Pancreas (tissue), 10 donors: ENCODE data around the gene FAM161B. TPM values are rescaled to one million over a fixed set of nuclear protein-coding genes. Genes with fewer than 3 reads are reported as not detected.

Experiments
- ATAC-seq, 4 donors: fragments of 200-7000 bp; cut with Tn5 transposase; one replicate each; pipeline versions ENCODE4 v1.8.0 to v1.9.1; 2020; ENCODE audit warnings: mild to moderate bottlenecking in 4 of 4, moderate library complexity in 4 of 4
- DNase-seq, 6 donors: peaks; one replicate each; pipeline ENCODE4 v3.0.0-alpha.2; 2020
- FAIRE-seq: peaks from 2 replicates; lab custom pipeline; 2012; peaks lifted over from hg19 to GRCh38; lab: Jason Lieb, UNC
- H3K27ac ChIP-seq, 4 donors: fragments of 200-600 bp; sonication (generic); 1 replicate in 3 of 4; 2 replicates in 1 of 4; pipeline versions ENCODE4 v1.5.0 to v1.8.0; 2020
- H3K27me3 ChIP-seq, 4 donors: fragments of 200-600 bp; one replicate each; pipeline ENCODE4 v1.8.0; 2021
- H3K36me3 ChIP-seq, 3 donors: fragments of 200-600 bp; sonication (generic) in 1 of 3; one replicate each; pipeline versions ENCODE4 v1.5.0 to v1.8.0; 2020 to 2021
- H3K4me1 ChIP-seq, 3 donors: fragments of 200-600 bp; one replicate each; pipeline ENCODE4 v1.8.0; 2021
- H3K4me3 ChIP-seq, 4 donors: fragments of 200-600 bp; sonication (generic) in 2 of 4; one replicate each; pipeline versions ENCODE4 v1.5.0 to v1.8.0; 2020 to 2021
- H3K9me3 ChIP-seq, 4 donors: fragments of 200-600 bp; one replicate each; pipeline ENCODE4 v1.8.0; 2021
- CTCF ChIP-seq, 4 donors: fragments of 200-600 bp; sonication (generic) in 3 of 4; IDR thresholded peaks; one replicate each; pipeline versions ENCODE4 v1.5.0 to v1.8.0; 2021; ENCODE audit warnings: antibody characterized with exemption in 4 of 4
- WGBS, 2 donors: extraction: QIAGEN DNeasy Blood & Tissue Kit; methylation state at CpG; one replicate each; pipeline ENCODE4 v1.1.7; 2013; 5-methylcytosine and 5-hydroxymethylcytosine counted together
- intact Hi-C, 3 donors: fragments of 100-400 bp; cut with DNase I; formaldehyde crosslinking; loops; one replicate each; pipeline versions ENCODE4 v1.11.1 to v1.14.2; 2022
- polyA plus RNA-seq, 2 donors: library from polyadenylated mRNA; stranded (reverse); fragments of 200-250 nt; gene quantifications; one replicate each; pipeline ENCODE4 v1.2.3, GENCODE V29; 2013
- total RNA-seq, 6 donors: library from RNA; stranded (reverse); fragmentation: NEBNext Ultra II Directional in 4 of 6; extraction: Animal tissue kit (Norgen Biotek cat#: 25700) in 4 of 6; gene quantifications; one replicate each; pipeline versions ENCODE4 v1.2.1 to v1.2.4, GENCODE V29; 2021 to 2023
- donor health status: healthy with polysubstance abuse.
- donor health status: DM: no; HTN: no; CAD: no; lungs with moderate emphysema.
- donor health status: DM: no; HTN: no; CAD: no.
- donor health status: control.
- donor health status: control.
- donor health status: Bipolar disorder and iron deficiency.
- donor health status: DM: yes; HTN: yes; CAD: no.
- donor health status: DM: no; HTN: no; CAD: no.
- donor health status: DM: no; HTN: no; CAD: no.
- donor health status: DM: yes; HTN: yes; CAD: no.

FAM161B gene
- total and polyA plus RNA-seq, 8 donors, result 0.97 to 2.0 (median 1.4) TPM

GRCh38 chr14:73961192-73961591, 11.3 kb upstream of the FAM161B start:
- ATAC-seq, result peak in 1 of 4 donors; percentile 24
- peaks cover 0 to 43% (median 22%) of the 10 kb centered on the region in 3 donors for H3K36me3 ChIP-seq
- 93 to 96% methylated on average over 12 of the region's 12 CpGs for WGBS, 2 donors
- no peak overlapping the region for H3K27ac ChIP-seq
- no peaks in the 10 kb centered on the region for H3K4me1 ChIP-seq
- no peaks in the 10 kb centered on the region for H3K9me3 ChIP-seq
- no peak for TF ChIP-seq CTCF (IDR thresholded peaks at IDR 0.05)
- H3K4me3 ChIP-seq, result no peak overlapping the region
- DNase-seq, result no peak
- intact Hi-C loops, result no loop called here
- no peak for FAIRE-seq
- no peaks in the 10 kb centered on the region for H3K27me3 ChIP-seq

- H3K4me3 ChIP-seq, result no peak overlapping the region
- H3K27me3 ChIP-seq, result no peaks in the 10 kb centered on the region
- TF ChIP-seq CTCF (IDR thresholded peaks at IDR 0.05), result no peak
- ATAC-seq (no peak), FAIRE-seq (no peak), DNase-seq (no peak)
- intact Hi-C loops, result no loop called here
- no peak overlapping the region for H3K27ac ChIP-seq
- no peaks in the 10 kb centered on the region for H3K4me1 ChIP-seq
- H3K9me3 ChIP-seq, result no peaks in the 10 kb centered on the region
- H3K36me3 ChIP-seq, result peaks cover 0 to 61% (median 33%) of the 10 kb centered on the region in 3 donors
Measured at GRCh38 chr14:73958591-73958990, 8.7 kb upstream of the FAM161B start.

DNA sequence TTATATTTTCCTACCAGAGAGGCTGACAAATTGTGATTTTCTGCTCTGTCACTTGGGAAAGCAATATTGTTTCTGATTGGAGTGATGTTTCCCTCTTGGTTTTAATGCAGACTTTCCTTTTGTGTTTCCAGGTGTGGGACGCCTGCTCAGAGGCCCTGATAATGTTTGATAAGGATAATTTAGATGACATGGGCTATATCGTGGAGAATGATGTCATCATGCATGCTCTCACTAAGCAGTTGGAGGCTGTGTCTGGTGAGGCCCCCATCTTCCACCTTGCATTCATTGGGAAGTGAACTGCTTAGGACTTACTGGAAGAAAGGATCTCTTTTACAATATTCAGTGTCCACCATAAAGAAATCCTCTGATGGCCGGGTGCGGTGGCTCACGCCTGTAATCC, 5.8 kb upstream of the FAM161B start:
- peaks cover 0 to 40% (median 28%) of the 10 kb centered on the region in 3 donors for H3K36me3 ChIP-seq
- no peaks in the 10 kb centered on the region for H3K4me1 ChIP-seq
- no peaks in the 10 kb centered on the region for H3K9me3 ChIP-seq
- no peak for TF ChIP-seq CTCF (IDR thresholded peaks at IDR 0.05)
- DNase-seq (no peak), FAIRE-seq (no peak), ATAC-seq (no peak)
- intact Hi-C loops, result no loop called here
- WGBS, 2 donors, result 88 to 89% methylated on average over 5 of the region's 5 CpGs
- no peak overlapping the region for H3K4me3 ChIP-seq
- H3K27me3 ChIP-seq, result no peaks in the 10 kb centered on the region
- H3K27ac ChIP-seq, result no peak overlapping the region

DNA sequence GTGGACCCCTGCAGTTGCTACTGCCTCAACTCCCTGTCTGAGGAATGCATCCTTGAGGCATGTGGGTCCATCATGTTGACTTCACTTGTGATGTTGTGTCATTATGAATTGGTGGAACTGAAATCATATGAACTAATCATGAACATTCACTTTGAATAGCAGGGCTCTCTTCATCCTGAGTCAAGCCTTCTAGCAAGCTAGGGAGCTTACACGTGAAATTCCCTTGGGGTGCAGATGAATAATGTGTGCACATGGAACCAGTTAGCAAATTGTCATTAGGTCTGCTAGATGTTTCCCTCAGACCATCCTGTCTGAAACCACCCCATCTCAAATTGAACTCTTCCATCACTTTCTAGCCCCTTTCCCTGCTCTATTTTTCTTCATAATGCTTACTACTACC, 3.8 kb upstream of the FAM161B start:
- H3K9me3 ChIP-seq, result no peaks in the 10 kb centered on the region
- intact Hi-C loops, result no loop called here
- H3K27me3 ChIP-seq, result no peaks in the 10 kb centered on the region
- TF ChIP-seq CTCF (IDR thresholded peaks at IDR 0.05), result no peak
- ATAC-seq (no peak), FAIRE-seq (no peak), DNase-seq (no peak)
- H3K36me3 ChIP-seq, result peaks cover 0 to 30% (median 19%) of the 10 kb centered on the region in 3 donors
- H3K4me1 ChIP-seq, result peaks cover 0 to 3% (median 0%) of the 10 kb centered on the region in 3 donors
- no peak overlapping the region for H3K4me3 ChIP-seq
- no peak overlapping the region for H3K27ac ChIP-seq
- 90 to 94% methylated on average over 1 of the region's 1 CpG for WGBS, 2 donors

GRCh38 chr14:73945159-73945670, 4.7 kb downstream of the FAM161B start:
- ATAC-seq, result peak; percentile 21 to 65 (median 34)
- intact Hi-C loops, result no loop called here
- 16 to 25% methylated on average over 4 of the region's 4 CpGs for WGBS, 2 donors
- TF ChIP-seq CTCF (IDR thresholded peaks at IDR 0.05), result no peak
- H3K27ac ChIP-seq, result peak overlapping the region in 2 of 4 donors; percentile 41 to 52
- no peak overlapping the region for H3K4me3 ChIP-seq
- peak; percentile 5 for FAIRE-seq
- H3K27me3 ChIP-seq, result no peaks in the 10 kb centered on the region
- no peaks in the 10 kb centered on the region for H3K36me3 ChIP-seq
- DNase-seq, result peak in 4 of 6 donors; percentile 45 to 65 (median 59)
- H3K4me1 ChIP-seq, result peaks cover 7 to 11% (median 10%) of the 10 kb centered on the region in 3 donors
- no peaks in the 10 kb centered on the region for H3K9me3 ChIP-seq
